H1 (cell line): Measurements from ENCODE around the gene MFAP4. TPM values are rescaled to one million over a fixed set of nuclear protein-coding genes. Genes with fewer than 3 reads are reported as not detected.

ENCODE experiments used
- CTCF ChIA-PET: fragments of 300-600 bp; sonication (Branson Sonifier 250); formaldehyde crosslinking; loops from one replicate; lab custom pipeline; 2021; ENCODE audit not compliant: partially characterized antibody; lab: Charles Lee
- POLR2A ChIA-PET: fragments of 300-600 bp; sonication (Branson Sonifier 250); formaldehyde crosslinking; loops from one replicate; lab custom pipeline; 2021; ENCODE audit warnings: inconsistent platforms; ENCODE audit not compliant: partially characterized antibody; lab: Charles Lee
- DNase-seq, 2 experiments: peaks; one replicate each; pipeline versions ENCODE4 v3.0.0 to v3.0.0-alpha.2; 2010 to 2022; ENCODE audit warnings: low spot score in 2 of 2, low read depth in 1 of 2, mixed read lengths in 1 of 2
- FAIRE-seq: peaks from 2 replicates; lab custom pipeline; 2011; peaks lifted over from hg19 to GRCh38; lab: Jason Lieb, UNC
- H2AFZ ChIP-seq: 2 replicates; pipeline ENCODE4 v1.8.1; 2012; ENCODE audit warnings: low read length, inconsistent platforms
- H2AK5ac ChIP-seq: 2 replicates; pipeline ENCODE4 v1.6.1; 2013; ENCODE audit warnings: low read depth, low read length
- H2BK120ac ChIP-seq: replicated peaks from 2 replicates; pipeline ENCODE3; 2013; ENCODE audit warnings: low read depth, low read length, inconsistent platforms
- H2BK12ac ChIP-seq: 2 replicates; pipeline ENCODE4 v1.6.1; 2013; ENCODE audit warnings: low read depth, low read length
- H2BK15ac ChIP-seq: 2 replicates; pipeline ENCODE4 v1.6.1; 2013; ENCODE audit warnings: low read length
- H2BK20ac ChIP-seq: 2 replicates; pipeline ENCODE4 v1.6.1; 2013; ENCODE audit warnings: low read length
- H2BK5ac ChIP-seq: 2 replicates; pipeline ENCODE4 v1.6.1; 2013; ENCODE audit warnings: low read depth, low read length
- H3K14ac ChIP-seq: 2 replicates; pipeline ENCODE4 v1.6.1; 2013; ENCODE audit warnings: inconsistent platforms; ENCODE audit not compliant: insufficient read length
- H3K18ac ChIP-seq: 2 replicates; pipeline ENCODE4 v1.6.1; 2013; ENCODE audit warnings: low read length; ENCODE audit errors: extremely low read depth
- H3K23ac ChIP-seq: 2 replicates; pipeline ENCODE4 v1.6.1; 2013; ENCODE audit warnings: inconsistent platforms; ENCODE audit not compliant: insufficient read length
- H3K23me2 ChIP-seq: 2 replicates; pipeline ENCODE4 v1.6.1; 2013; ENCODE audit warnings: low read depth, low read length
- H3K27ac ChIP-seq: 2 replicates; pipeline ENCODE4 v1.6.1; 2011; ENCODE audit warnings: low read depth, low read length, inconsistent platforms
- H3K27me3 ChIP-seq, 4 experiments: replicated peaks in 1 of 4; 1 replicate in 1 of 4; 2 replicates in 3 of 4; pipeline versions ENCODE4 v1.6.1 to v1.8.1; 2011 to 2013; ENCODE audit warnings: low read length in 3 of 4, mild to moderate bottlenecking in 3 of 4, inconsistent platforms in 2 of 4, mixed read lengths in 2 of 4, moderate library complexity in 1 of 4; ENCODE audit not compliant: control insufficient read depth in 3 of 4, insufficient read depth in 3 of 4; ENCODE audit errors: extremely low read depth in 1 of 4
- H3K36me3 ChIP-seq, 4 experiments: 2 replicates each; pipeline versions ENCODE4 v1.6.1 to v1.8.1; 2011 to 2013; ENCODE audit warnings: mild to moderate bottlenecking in 4 of 4, low read length in 3 of 4, moderate library complexity in 2 of 4, control low read depth in 1 of 4, inconsistent platforms in 1 of 4; ENCODE audit not compliant: insufficient read depth in 4 of 4, control insufficient read depth in 2 of 4
- H3K4ac ChIP-seq: replicated peaks from 2 replicates; pipeline ENCODE3; 2013; ENCODE audit warnings: low read length, low read depth, mixed read lengths, inconsistent platforms; ENCODE audit not compliant: insufficient read length
- H3K4me1 ChIP-seq, 4 experiments: replicated peaks in 1 of 4; 1 replicate in 1 of 4; 2 replicates in 3 of 4; pipeline versions ENCODE4 v1.6.1 to v1.8.1; 2011 to 2013; ENCODE audit warnings: low read length in 3 of 4, inconsistent platforms in 2 of 4, mixed read lengths in 1 of 4; ENCODE audit not compliant: insufficient read depth in 4 of 4, control insufficient read depth in 3 of 4
- H3K4me2 ChIP-seq, 2 experiments: 2 replicates each; pipeline versions ENCODE4 v1.6.1 to v1.8.1; 2011 to 2013; ENCODE audit warnings: low read depth in 2 of 2, low read length in 2 of 2, control low read depth in 1 of 2, inconsistent platforms in 1 of 2, mild to moderate bottlenecking in 1 of 2; ENCODE audit not compliant: insufficient read depth in 1 of 2
- H3K4me3 ChIP-seq, 4 experiments: fragments of 200-600, 300-600 bp in 1 of 4; sonication (generic), shearing (Covaris generic), sonication (Bioruptor Twin) in 1 of 4; 2 replicates each; pipeline versions ENCODE4 v1.5.1 to v1.8.1; 2011 to 2016; ENCODE audit warnings: low read length in 4 of 4, low read depth in 3 of 4, control low read depth in 2 of 4, inconsistent platforms in 2 of 4, mild to moderate bottlenecking in 2 of 4, mixed read lengths in 1 of 4, moderate library complexity in 1 of 4; ENCODE audit not compliant: insufficient read depth in 2 of 4; ENCODE audit errors: extremely low read depth in 1 of 4
- H3K56ac ChIP-seq: replicated peaks from 2 replicates; pipeline ENCODE3; 2013; ENCODE audit warnings: low read depth, mild to moderate bottlenecking, mixed read lengths, low read length, inconsistent platforms; ENCODE audit not compliant: insufficient read length
- H3K79me1 ChIP-seq: 2 replicates; pipeline ENCODE4 v1.6.1; 2013; ENCODE audit warnings: low read depth, low read length, control low read depth
- H3K79me2 ChIP-seq, 2 experiments: 2 replicates each; pipeline versions ENCODE4 v1.6.1 to v1.8.1; 2012 to 2013; ENCODE audit warnings: low read length in 2 of 2, mild to moderate bottlenecking in 2 of 2, inconsistent platforms in 1 of 2; ENCODE audit not compliant: insufficient read depth in 2 of 2, control insufficient read depth in 1 of 2
- H3K9ac ChIP-seq, 4 experiments: replicated peaks in 1 of 4; 1 replicate in 1 of 4; 2 replicates in 3 of 4; pipeline versions ENCODE4 v1.6.1 to v1.8.1; 2011 to 2013; ENCODE audit warnings: low read depth in 3 of 4, low read length in 3 of 4, control low read depth in 2 of 4, mild to moderate bottlenecking in 2 of 4, moderate library complexity in 2 of 4, inconsistent platforms in 1 of 4; ENCODE audit errors: extremely low read depth in 1 of 4
- H3K9me3 ChIP-seq, 2 experiments: 2 replicates each; pipeline versions ENCODE4 v1.6.1 to v1.8.1; 2012 to 2013; ENCODE audit warnings: mild to moderate bottlenecking in 2 of 2, moderate library complexity in 2 of 2, control low read depth in 1 of 2, inconsistent platforms in 1 of 2, low read depth in 1 of 2, low read length in 1 of 2, mixed read lengths in 1 of 2; ENCODE audit not compliant: insufficient read depth in 2 of 2
- H4K20me1 ChIP-seq, 2 experiments: replicated peaks in 1 of 2; 2 replicates each; pipeline versions ENCODE3 to v1.8.1; 2011 to 2013; ENCODE audit warnings: inconsistent platforms in 2 of 2, low read length in 2 of 2, mild to moderate bottlenecking in 1 of 2; ENCODE audit not compliant: insufficient read depth in 2 of 2, control insufficient read depth in 1 of 2
- H4K5ac ChIP-seq: 2 replicates; pipeline ENCODE4 v1.6.1; 2013; ENCODE audit warnings: low read length, low read depth, mixed read lengths, inconsistent platforms; ENCODE audit not compliant: insufficient read length
- H4K8ac ChIP-seq: 2 replicates; pipeline ENCODE4 v1.8.0; 2013; ENCODE audit warnings: mild to moderate bottlenecking, moderate library complexity, low read length, inconsistent platforms; ENCODE audit not compliant: insufficient read depth; ENCODE audit errors: extremely low read depth
- H4K91ac ChIP-seq: replicated peaks from 2 replicates; pipeline ENCODE3; 2013; ENCODE audit warnings: low read length, mixed read lengths, inconsistent platforms; ENCODE audit not compliant: insufficient read length
- CTBP2 ChIP-seq: IDR thresholded peaks from 2 replicates; pipeline ENCODE4 v1.7.0; 2011; ENCODE audit warnings: borderline replicate concordance, mild to moderate bottlenecking, moderate library complexity, mixed read lengths, low read length; ENCODE audit not compliant: insufficient read depth, insufficient read length
- E2F6 ChIP-seq: IDR thresholded peaks from 2 replicates; pipeline ENCODE4 v1.6.1; 2012; ENCODE audit warnings: inconsistent platforms
- MAFK ChIP-seq: IDR thresholded peaks from 2 replicates; pipeline ENCODE4 v1.6.1; 2012; ENCODE audit warnings: low read depth, mild to moderate bottlenecking, improper control_type of control experiment, low read length
- NRF1 ChIP-seq: IDR thresholded peaks from 2 replicates; pipeline ENCODE4 v1.6.1; 2011; ENCODE audit warnings: mild to moderate bottlenecking, low read depth, low read length, improper control_type of control experiment
- POLR2AphosphoS5 ChIP-seq: IDR thresholded peaks from 2 replicates; pipeline ENCODE4 v1.6.1; 2011; ENCODE audit warnings: low read depth, low read length
- TAF7 ChIP-seq: optimal IDR thresholded peaks from 2 replicates; pipeline ENCODE3; 2011; ENCODE audit warnings: low read depth, mild to moderate bottlenecking, inconsistent platforms, low read length, moderate library complexity, borderline replicate concordance
- TBP ChIP-seq: IDR thresholded peaks from 2 replicates; pipeline ENCODE4 v1.6.1; 2011; ENCODE audit warnings: low read depth, low read length, improper control_type of control experiment
- TEAD4 ChIP-seq: IDR thresholded peaks from 2 replicates; pipeline ENCODE4 v1.6.1; 2012; ENCODE audit warnings: low read depth, low read length, inconsistent platforms, mixed read lengths
- WGBS, 2 experiments: shearing (Covaris generic) in 1 of 2; methylation state at CpG; one replicate each; pipeline versions ENCODE4 v1.1.6 to v1.1.7; 2013 to 2015; ENCODE audit warnings: low lambda C conversion rate in 2 of 2, mixed read lengths in 2 of 2, inconsistent platforms in 1 of 2, low coverage in 1 of 2, missing lambda C conversion rate in 1 of 2; ENCODE audit not compliant: insufficient replicate concordance in 2 of 2, insufficient coverage in 1 of 2, insufficient read length in 1 of 2; ENCODE audit errors: extremely low coverage in 1 of 2, missing lambda C conversion rate in 1 of 2; 5-methylcytosine and 5-hydroxymethylcytosine counted together
- polyA plus RNA-seq, 7 experiments: library from polyadenylated mRNA; depleted of rRNA in 3 of 7; stranded (reverse) in 5 of 7; unstranded in 2 of 7; fragments of >200 nt in 5 of 7; fragments of 200-250 nt in 2 of 7; gene quantifications; 1 replicate in 5 of 7; 2 replicates in 1 of 7; 4 replicates in 1 of 7; pipeline versions ENCODE4 v1.2.1 to v1.2.3, GENCODE V29; 2011 to 2013; ENCODE audit warnings: missing spikeins in 2 of 7, mixed read lengths in 2 of 7
- total RNA-seq: library from RNA; stranded (reverse); fragmentation: NEBNext Ultra II Directional; extraction: Animal tissue kit (Norgen Biotek cat#: 25700); gene quantifications from 2 replicates; pipeline ENCODE4 v1.2.1, GENCODE V29; 2021
- TF ChIP-seq, protein P1 (sequence below), 3 experiments: IDR thresholded peaks; 1 replicate in 2 of 3; 2 replicates in 1 of 3; pipeline versions ENCODE4 v1.5.1 to v1.6.1; 2011; ENCODE audit warnings: low read length in 3 of 3, mild to moderate bottlenecking in 3 of 3, inconsistent platforms in 2 of 3, low read depth in 1 of 3, moderate library complexity in 1 of 3; ENCODE audit not compliant: insufficient read depth in 1 of 3; ENCODE audit errors: control extremely low read depth in 1 of 3

The MFAP4 gene
- total and polyA plus RNA-seq, 2 of the 8 experiments (the other 6 are each of a cell fraction or from before 2014, with no cell fraction given) = 3.1 to 3.6 TPM

GRCh38 chr17:19370493-19370960 lies 16.5 kb downstream of the MFAP4 start:
- ChIA-PET CTCF (interaction anchor here (0.6 kb wide), 1 partner anchor 330 kb away, joined by 4 read pairs; no protein-coding TSS in a partner anchor), POLR2A (interaction anchor here (1.1 to 1.8 kb wide), 2 partner anchors 15 to 20 kb away, joined by 3 to 5 read pairs; no protein-coding TSS in a partner anchor)
- FAIRE-seq = no peak
- Histone ChIP-seq H3K79me1 (no peaks in the 10 kb centered on the region; the same call in 1 of the 2 replicates), H2BK12ac (no peak overlapping the region), H4K91ac (no peak overlapping the region), H3K27me3 (no peaks in the 10 kb centered on the region), H3K79me2 (no peaks in the 10 kb centered on the region), H3K27ac (no peak overlapping the region), H3K9ac (no peak overlapping the region), H4K5ac (no peak overlapping the region), H3K23me2 (no peaks in the 10 kb centered on the region), H3K4ac (no peak overlapping the region), H2BK120ac (no peak overlapping the region), H3K18ac (no peak overlapping the region), H3K56ac (no peak overlapping the region), H2AFZ (no peak overlapping the region), H2AK5ac (0 out of 2 replicates have a peak overlapping the region, but pooled peaks have one; percentile 34), H3K4me3 (no peak overlapping the region), H3K9me3 (no peaks in the 10 kb centered on the region), H2BK20ac (no peak overlapping the region), H3K36me3 (no peaks in the 10 kb centered on the region), H4K8ac (no peak overlapping the region), H3K4me2 (no peak overlapping the region), H3K4me1 (peaks cover 0 to 3% (median 2%) of the 10 kb centered on the region in 4 experiments; a peak in 5 of 7 replicates), H3K14ac (no peak overlapping the region), H4K20me1 (no peaks in the 10 kb centered on the region), H2BK15ac (no peak overlapping the region), H2BK5ac (no peak overlapping the region), H3K23ac (no peak overlapping the region)
- DNase-seq = no peak
- no peak for TF ChIP-seq POLR2AphosphoS5
- no peak for TF ChIP-seq TEAD4
- TF ChIP-seq, protein P1, sequence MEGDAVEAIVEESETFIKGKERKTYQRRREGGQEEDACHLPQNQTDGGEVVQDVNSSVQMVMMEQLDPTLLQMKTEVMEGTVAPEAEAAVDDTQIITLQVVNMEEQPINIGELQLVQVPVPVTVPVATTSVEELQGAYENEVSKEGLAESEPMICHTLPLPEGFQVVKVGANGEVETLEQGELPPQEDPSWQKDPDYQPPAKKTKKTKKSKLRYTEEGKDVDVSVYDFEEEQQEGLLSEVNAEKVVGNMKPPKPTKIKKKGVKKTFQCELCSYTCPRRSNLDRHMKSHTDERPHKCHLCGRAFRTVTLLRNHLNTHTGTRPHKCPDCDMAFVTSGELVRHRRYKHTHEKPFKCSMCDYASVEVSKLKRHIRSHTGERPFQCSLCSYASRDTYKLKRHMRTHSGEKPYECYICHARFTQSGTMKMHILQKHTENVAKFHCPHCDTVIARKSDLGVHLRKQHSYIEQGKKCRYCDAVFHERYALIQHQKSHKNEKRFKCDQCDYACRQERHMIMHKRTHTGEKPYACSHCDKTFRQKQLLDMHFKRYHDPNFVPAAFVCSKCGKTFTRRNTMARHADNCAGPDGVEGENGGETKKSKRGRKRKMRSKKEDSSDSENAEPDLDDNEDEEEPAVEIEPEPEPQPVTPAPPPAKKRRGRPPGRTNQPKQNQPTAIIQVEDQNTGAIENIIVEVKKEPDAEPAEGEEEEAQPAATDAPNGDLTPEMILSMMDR (IDR thresholded peaks at IDR 0.05; ENCODE audit: control extremely low read depth in 1 of 3, insufficient read depth in 1 of 3, low read depth in 1 of 3, low read length in 3 of 3) = no peak
- no peak for TF ChIP-seq MAFK
- no peak for TF ChIP-seq TAF7
- TF ChIP-seq E2F6 = no peak
- TF ChIP-seq TBP = no peak
- TF ChIP-seq NRF1 = no peak
- no peak for TF ChIP-seq CTBP2
- 91% methylated on average over 7 of the region's 7 CpGs; no CpG with 5 or more reads in 1 of the 2 experiments for WGBS, 2 experiments
